HG03378 (cell line): ENCODE results near the gene FMNL1.

ENCODE experiments used
- ATAC-seq: cut with Tn5 transposase; IDR thresholded peaks from one replicate; pipeline ENCODE4 v1.9.1; 2021; ENCODE audit warnings: mild to moderate bottlenecking, moderate library complexity; ENCODE audit not compliant: unreplicated experiment

The FMNL1 gene

DNA sequence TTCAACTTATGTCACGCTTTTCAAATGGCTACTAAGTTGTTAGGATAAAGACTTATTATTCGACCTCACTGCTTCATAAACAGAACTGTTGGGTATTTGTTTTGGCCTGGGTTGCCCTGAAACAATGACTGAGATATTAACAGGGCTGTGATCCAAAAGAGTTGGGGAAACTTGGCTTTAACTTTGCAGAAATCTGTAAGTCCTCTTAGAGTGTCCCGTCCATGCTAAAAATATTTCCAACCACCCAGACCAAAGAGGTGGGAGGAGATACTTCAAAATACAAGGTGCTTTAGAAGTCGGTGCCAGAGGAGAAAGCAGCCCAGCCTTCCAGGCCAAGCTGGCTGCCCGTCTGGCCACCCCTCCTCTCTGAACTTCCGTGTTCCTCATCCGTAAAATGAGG is 56.3 kb downstream of the FMNL1 start:
- no peak for ATAC-seq

DNA sequence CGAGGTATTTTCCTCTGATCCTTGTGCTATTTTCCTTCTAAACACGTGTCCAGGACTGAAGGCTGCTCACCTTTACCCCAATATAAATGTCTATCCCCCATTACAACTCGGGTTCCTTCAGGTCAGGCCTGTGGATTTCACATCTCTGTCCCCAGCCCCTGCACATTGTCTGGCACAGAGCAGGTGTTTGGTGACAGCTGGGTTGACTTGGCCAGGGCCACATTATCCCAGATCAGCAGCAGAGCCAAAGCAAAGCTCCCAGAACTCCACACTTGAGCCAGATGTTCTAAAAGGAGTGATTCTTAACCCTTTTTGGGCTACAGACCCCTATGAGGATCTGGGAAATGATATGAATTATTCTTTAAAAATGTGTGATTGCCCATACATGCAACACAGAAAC is 58.2 kb downstream of the FMNL1 start:
- ATAC-seq: no peak

DNA sequence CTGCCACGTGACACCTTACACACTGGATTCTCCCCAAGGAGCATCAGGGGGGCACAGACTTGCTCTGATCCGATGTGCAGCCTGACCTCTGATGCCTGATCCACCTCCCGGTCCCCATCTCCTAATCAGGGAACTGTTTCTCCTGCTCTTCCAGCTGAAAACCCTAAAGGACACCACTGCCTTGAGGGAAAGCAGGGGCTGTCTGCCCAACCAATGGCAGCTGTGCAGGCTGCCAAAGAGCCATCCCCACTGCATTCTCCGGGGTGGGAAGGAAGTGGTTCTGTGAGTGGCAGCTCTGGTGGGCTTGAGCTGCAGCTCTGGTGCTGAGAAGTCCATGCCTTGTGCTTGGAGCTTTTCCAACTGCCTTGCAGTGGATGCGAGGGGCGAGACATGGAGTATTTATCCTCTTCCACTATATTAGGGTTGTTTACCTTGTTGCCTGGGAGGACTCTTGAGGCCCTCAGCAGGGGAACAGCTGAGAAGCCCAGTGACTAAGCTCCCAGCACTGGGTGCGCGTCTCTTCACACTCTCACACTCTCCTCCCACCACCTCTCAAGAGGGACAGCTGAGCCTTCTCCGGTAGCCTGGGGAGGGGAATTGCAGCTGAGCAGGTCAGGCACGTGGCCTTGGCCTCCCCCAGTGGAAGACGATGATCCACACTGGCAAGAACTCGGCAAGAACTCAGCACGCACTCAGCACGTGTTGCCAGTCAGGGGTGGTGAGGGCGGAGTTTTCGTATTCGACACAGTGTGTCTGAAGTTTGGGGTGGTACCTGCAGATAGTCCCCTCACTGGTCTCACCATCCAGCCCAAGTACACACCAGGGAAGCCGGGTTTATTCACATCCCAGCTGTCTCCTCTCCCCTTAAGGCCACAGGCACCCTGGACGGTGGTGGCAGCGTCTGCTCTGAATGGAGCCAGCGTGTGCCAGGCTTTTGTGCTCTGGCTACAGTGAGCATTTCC is 61.3 kb downstream of the FMNL1 start:
- ATAC-seq: no peak

DNA sequence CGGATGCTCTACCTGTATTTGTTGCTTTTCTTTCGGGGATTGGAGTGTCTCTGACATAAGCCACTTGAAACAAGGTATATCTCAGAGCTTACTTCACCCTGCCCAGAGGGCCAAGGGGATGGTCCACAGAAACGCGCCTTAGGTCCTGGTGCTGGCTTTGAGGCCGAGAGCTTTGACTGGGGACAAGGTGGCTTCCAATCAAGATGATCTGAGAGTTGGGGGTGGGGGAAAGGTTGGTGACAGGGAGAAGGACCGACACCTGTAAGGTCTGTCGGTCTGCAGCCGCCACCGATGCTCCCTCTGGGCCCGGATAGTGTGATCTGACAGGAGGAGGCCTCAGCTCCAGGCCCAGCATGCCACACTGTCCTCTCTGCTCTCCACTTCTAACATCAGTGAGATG is 62.0 kb downstream of the FMNL1 start:
- ATAC-seq: no peak

DNA sequence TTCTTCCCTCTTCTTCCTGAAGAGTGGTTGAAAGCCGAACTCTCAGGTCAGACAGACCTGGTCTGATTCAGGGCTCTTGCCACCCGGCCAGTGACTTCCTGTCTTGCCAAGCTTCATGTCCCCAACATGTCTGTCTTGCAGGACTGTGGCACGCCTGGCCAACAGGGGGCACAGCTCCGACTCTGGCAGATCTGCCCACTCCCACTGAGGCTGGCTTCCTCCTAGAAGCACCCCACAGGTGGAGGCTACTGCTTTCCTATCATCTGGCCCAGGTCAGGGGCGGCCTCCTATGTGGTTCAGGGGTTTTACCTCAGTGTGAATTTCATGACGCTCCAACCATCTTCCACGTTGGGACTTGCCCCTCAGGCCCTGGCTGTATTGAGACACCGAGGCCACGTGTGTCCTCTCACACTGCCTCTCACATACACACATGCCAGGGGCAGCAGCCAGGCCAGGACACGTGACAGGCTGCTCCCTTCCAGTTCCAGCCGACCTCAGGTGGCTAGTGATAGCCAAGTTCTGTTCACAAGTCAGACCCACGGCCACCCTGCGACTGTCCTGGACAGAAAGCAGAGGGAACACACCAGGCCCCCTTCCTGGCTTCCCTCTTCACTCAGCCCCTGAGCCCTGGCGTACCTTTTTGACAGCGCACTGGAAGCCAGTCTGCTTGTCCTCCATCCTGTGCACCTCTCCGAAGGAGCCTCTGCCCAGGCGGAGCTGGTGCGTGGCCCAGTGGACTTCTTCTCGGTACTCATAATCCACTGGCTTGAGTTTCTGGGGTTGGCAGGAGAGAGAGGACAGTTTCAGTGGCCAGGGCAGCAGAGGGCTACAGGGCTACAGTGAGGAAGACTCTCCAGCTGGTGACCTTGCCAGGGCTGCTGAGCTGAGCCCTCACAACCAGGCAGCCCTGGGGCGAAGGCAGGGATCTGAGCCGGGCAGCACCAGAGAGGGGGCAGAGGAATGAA is 62.8 kb downstream of the FMNL1 start:
- ATAC-seq: no peak

DNA sequence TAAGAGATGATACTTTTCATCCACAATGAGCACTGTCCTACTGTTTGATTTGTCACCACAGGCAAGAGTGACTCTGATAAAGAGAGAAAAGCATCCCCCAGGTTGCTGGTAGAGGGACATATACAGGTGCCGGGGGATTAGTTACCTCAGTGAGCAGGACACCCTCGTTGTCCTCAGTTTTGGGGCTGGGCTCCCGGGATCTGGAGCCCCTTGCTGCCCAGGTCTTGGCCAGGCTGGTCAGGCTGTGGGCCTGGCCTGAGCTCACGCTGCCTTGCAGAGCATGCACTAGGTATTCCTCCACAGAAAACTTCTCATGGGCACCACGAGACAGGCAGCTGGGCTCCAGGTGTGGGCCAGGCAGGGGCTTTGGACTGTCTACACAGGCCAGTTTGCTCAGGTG is 64.6 kb downstream of the FMNL1 start:
- no peak for ATAC-seq

DNA sequence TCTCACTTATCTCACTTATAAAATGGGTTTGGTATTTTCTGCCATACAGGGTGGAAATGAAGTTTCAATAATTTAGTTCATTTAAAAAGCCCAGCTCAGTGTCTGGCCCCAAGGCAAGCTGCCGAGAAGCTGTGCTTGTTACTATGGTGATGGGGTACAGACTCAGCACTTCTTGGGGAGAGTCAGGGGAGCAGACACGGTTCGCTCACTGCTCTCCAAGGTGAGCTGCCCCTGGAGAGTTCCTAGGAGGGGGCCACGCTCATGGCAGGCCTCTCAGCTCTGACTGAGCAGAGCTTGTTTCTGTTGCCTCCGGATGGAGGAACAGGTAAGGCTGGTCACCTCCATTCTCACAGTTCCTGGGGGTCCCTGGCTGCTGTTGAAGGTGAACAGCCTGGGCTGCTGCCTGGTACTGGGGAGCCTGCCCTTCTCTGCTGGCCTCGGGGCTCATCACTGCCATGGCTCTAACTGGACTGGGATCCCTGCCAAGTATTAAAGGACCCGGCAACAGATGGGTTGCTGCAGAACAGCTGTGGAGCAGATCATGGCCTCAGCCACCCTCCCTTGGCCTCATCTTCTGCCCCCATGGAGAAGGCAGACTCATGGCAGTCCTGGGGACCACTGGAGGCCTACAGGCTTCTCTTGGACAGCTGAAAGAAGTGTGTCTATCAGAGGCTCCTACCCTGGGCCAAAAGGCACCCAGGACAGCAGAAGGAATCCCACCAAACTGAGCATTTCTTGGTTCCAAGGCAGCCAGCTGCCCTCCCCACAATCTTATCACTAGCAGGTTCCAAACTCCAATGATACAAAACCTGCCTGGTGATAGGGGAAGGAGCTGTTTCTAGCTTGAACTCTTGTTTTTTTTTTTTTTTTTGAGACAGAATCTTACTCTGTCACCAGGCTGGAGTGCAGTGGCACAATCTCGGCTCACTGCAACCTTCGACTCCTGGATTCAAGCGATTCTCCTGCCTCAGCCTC is 66.1 kb downstream of the FMNL1 start:
- ATAC-seq: no peak

DNA sequence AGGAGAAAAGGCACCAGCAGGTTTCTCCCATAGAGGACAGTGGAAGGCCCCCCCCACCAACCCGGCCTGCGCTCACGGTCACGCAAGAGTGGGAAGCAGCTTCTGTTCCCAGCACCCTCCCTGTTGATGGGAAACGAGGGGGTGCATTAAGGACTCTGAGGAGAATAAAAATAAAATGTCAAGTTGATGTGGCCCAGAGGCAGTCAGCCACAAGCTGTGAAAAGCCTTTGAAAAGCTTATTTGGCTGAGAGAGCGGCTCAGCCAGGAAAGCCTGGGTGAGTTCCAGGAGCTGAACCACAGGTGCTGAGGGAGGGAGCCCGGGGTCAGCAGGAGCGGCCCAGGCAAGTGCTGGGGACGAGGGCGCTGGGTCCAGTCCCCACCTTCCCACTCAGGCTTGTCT is 67.1 kb downstream of the FMNL1 start:
- no peak for ATAC-seq

DNA sequence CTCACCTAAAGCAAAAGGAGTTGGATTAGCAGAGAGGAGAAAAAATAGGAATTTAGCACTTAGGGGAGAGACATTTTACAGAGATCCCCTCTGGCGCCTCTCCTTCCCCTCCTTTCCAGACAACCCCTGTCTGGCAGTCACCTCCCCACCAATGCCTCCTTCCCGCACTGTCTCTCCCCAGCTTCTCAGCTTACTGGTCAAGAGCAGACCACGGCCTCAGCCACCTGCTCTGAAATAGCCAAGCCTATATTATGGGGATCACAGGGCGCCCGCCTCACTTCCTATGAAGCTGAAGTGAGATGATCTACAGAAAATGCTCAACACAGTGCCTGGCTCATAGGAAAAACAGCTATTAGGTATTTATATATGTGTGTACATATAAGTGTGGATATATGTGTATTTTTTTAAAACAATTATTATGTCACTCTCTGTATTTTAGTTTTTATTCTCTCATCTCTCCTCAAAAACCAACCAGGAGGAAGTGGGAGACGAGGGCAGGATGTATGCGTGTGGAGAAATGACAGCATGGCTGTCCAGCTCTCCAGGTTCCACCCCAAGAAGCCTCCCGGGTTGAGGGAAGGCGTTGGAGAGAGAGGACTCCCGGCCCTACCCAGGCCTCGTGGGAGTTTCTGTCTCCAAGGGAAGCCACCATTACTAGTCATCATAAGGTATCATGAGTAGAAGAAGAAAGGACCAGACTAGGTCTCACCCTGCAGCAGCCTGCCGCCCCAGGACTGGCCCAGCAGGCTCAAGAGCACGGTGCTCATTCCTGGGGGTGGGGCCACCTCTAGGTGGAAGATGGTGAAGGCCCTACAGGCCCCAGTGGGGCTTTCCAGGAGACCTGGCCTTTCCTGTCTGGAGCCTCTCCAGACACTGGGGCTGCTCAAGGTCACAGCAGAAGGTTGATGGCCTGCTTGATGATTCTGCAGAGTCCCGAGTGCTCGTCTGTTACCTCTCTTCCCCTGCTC is 67.9 kb downstream of the FMNL1 start:
- no peak for ATAC-seq

DNA sequence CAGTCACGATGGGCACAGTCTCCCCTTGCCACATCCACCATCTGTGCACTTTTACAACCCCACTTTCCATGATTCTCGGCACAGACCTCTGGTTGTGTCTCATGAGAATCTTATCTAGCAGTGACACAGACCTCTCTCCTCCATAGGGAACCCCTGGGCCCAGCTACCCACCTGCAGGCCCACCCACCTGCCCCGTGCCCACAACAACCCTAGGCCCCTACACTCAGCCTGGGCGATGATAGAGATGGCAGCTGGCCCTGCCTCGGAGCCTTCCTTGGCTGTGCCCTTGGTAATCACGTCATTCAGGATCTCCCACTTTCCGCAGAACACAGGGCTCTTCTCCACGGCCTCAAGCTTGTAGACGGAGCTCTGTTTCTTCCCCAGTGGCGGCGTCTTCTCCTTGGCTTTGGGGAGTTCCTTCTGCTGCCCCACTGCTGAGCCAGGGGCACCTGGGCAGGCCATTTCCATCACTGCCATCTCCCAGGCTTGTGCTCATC is 68.6 kb downstream of the FMNL1 start:
- ATAC-seq: no peak

DNA sequence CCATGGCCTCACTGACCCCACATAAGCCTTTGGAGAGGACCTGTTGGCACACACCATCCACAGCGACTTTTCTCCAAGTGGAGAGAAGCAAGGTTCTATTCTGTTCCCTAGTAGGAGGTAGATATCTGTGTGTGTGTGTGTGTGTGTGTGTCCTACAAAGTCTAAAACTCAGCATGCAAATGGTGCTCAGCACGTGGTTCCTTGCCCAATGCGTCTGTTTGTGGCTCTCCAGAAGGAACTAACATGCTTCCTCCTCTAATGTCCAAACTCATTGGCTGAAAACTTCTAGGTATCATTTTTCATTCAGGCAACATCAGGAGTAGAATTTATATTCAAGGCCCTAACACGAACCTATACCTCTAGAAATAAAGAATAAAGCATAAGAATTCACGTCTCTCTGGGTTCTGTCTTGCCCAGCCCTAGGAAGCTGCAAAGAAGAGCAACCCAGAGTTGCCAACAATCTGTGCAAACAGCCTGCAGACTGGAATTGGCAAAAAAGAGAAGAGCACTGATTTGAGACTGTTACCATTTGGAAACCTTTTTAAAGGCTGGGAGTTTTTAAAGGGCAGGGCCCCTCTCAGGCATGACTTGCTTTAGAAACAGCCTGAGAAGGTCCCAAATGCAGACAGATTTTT is 69.6 kb downstream of the FMNL1 start:
- ATAC-seq: no peak

DNA sequence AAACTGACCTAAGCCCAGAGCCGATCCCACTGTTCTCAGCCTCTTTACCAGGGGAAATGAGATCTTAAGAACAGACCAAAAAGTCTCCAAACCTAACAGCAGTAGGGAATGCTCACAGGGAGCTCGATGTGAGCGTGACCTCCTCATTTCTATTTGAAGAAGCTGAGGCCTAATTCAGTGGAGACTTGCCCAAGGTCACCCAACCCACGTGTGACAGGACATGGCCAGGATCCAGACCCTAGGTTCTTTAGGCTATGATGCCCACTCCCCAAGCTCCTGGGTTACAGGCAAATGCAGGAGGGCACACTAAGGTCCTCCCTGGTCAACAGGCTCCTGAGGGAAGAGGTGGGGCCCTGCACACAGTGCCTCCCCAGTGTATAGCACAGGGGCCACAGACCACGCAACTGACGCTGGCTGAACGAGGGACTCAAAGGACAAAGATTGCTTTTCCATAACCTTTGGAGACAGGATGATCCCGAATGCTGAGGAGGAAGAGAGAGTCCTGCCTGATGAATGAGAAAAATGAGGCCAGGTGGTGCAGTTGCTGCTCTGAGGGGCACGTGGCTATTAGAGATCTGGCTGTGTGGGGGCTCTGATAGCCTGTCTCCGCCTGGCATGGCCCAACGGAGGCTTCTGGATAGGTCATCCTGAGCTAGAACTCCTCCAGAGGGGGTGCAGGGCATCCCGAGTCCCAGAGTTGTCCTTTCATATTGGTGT is 71.2 kb downstream of the FMNL1 start:
- ATAC-seq: no peak

DNA sequence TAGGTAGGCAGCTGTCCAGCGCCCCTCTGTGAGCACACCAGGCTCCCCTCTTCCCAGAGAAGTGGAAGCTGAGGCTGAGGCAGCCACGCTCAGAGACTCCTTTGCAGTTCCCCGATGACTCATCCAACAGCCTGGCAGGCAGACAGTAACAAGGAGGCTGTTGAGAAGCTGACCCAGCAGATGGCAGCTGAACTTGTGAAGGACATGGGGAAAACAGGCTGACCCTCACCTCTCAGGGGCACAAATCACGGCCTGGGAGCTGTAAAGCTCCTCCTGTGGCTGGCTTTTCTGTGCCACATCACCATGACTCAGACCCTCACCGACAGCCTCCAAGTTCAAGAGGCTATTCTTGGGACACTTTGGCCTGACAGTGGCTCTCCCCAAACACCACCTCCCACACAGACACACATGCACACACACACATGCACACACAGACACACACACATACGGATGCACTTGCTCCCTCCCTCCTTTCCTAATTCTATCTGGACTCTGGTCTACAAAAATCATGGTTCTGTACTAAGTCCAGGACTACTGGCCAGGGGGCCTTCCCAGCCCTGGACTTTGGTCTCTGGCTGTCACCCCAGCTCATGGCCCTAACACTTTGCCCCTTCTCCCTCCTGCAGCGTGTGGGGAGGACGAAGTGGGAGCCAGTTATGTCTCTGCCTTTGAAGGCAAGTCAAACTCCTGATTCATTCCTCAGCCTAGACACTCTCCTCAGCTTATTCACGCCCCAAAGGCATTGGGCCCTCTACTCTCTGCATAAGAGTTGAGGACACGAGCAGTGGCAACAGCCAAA is 71.9 kb downstream of the FMNL1 start:
- ATAC-seq: no peak

DNA sequence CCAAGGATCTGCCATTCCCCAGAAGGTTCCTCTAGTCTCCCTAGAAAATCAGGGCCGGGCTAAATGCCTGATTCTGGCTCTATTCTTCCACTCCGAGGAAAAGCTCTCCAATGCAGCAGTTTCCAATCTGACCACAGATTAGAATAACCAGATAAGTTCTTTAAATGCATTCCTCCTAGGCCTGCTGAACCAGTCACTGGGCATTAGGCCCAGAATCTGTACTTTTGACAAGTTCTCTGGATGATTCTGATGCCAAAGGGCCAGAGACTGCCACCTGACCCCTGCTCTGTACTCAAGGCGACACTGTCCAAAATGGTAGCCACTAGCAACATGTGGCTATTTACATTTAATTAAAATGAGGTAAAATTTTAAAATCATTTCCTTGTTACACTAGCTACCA is 72.8 kb downstream of the FMNL1 start:
- ATAC-seq: no peak

DNA sequence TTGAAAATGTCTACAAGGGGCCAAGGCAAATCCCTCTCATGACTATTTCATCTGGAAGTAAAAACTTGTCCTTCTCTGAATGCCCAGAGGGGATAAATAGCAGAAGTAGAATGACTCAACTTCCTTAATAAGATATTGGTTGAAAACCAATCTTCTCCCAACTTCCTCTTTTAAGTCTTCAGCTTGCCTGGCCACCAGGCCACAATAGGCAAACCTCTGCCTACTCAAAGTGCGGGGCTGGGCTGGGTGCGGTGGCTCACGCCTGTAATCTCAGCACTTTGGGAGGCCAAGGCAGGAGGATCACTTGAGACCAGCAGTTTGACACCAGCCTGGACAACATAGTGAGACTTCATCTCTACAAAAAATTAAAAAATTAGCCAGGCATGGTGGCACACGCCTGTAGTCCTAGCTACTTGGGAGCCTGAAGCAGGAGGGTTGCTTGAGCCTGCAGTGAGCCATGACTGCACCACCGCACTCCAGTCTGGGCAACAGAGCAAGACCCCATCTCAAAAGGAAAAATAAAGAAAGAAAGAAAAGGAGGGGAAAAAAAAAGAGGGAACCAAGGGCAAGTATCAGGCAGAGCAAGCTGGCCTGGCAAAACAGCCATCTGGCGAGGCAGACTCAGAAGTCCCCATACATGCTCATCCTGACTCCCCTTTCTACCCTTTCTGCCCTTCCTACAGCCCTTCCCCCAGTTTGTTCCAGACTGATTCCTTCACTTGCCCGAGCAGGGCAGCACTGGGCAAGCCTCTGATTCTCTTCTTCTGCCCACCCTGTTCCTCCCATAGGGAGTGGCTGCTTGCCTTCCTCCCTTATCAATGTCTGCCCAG is 74.5 kb downstream of the FMNL1 start:
- peak; percentile 41 for ATAC-seq

DNA sequence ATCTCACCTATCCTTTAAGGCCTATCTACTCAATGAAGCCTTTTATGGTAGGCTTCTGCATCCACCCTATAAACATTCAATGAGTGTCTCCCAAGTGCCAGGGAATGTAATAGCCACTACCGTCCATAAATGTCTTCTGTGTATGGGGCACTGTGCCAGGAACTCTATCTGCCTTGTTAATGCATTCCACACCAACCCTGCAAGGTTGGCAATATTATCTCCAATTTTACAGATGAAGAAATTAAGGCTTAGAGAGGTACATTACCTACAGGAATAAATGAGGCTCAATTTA is 75.1 kb downstream of the FMNL1 start:
- ATAC-seq: no peak
